ENCODE results near the gene EXOC3L1. TPM values are rescaled to one million over a fixed set of nuclear protein-coding genes. Genes with fewer than 3 reads are reported as not detected.

The EXOC3L1 gene
- total RNA-seq, 1 experiment from 2014 or later = 4.0 TPM

GRCh38 chr16:67166110-67166547, 23.8 kb downstream of the EXOC3L1 start:
- ChIA-PET POLR2A (no interaction called here), CTCF (interaction anchor here (1.0 to 15.6 kb wide), 4 partner anchors 10 to 212 kb away, joined by 3 to 386 read pairs (median 40); partner anchors contain the start of genes B3GNT9, FBXL8 and TRADD)
- no peak overlapping the region for H3K27ac Mint-ChIP-seq
- ATAC-seq (no peak), DNase-seq (ENCODE audit: low spot score) (no peak)
- H3K36me3 Mint-ChIP-seq = no peaks in the 10 kb centered on the region
- H3K4me1 Mint-ChIP-seq = peaks cover 41% of the 10 kb centered on the region
- TF ChIP-seq RELA (CRISPR knock-in tag; IDR thresholded peaks at IDR 0.05; ENCODE audit: borderline replicate concordance) (no peak), PRRX2 (CRISPR knock-in tag; IDR thresholded peaks at IDR 0.05) (no peak)
- TF ChIP-seq, protein P1, sequence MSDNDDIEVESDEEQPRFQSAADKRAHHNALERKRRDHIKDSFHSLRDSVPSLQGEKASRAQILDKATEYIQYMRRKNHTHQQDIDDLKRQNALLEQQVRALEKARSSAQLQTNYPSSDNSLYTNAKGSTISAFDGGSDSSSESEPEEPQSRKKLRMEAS (CRISPR knock-in tag; IDR thresholded peaks at IDR 0.05) = no peak
- H3K27me3 Mint-ChIP-seq (ENCODE audit: low read depth) = peaks cover 94% of the 10 kb centered on the region
- H3K4me3 Mint-ChIP-seq = peak overlapping the region; percentile 56
- H3K9me3 Mint-ChIP-seq = no peaks in the 10 kb centered on the region

GRCh38 chr16:67165121-67166078, 24.5 kb downstream of the EXOC3L1 start:
- Mint-ChIP-seq H3K4me1 (peaks cover 38% of the 10 kb centered on the region), H3K4me3 (peak overlapping the region; percentile 65), H3K27me3 (ENCODE audit: low read depth) (peaks cover 96% of the 10 kb centered on the region), H3K9me3 (no peaks in the 10 kb centered on the region), H3K36me3 (peaks cover 2% of the 10 kb centered on the region; the same call in 1 of the 2 replicates), H3K27ac (no peak overlapping the region)
- POLR2A ChIA-PET = no interaction called here
- DNase-seq (ENCODE audit: low spot score) (no peak), ATAC-seq (peak; percentile 1; the same call in 1 of the 2 replicates)
- CTCF ChIA-PET = interaction anchor here (0.6 to 15.6 kb wide), 7 partner anchors 9 to 147 kb away, joined by 3 to 386 read pairs (median 4); partner anchors contain the start of genes B3GNT9, FBXL8 and TRADD
- no peak for TF ChIP-seq AR (CRISPR knock-in tag; IDR thresholded peaks at IDR 0.05)
- no peak for TF ChIP-seq E2F1 (CRISPR knock-in tag; IDR thresholded peaks at IDR 0.05)
- 0 out of 2 replicates have a peak, but pooled peaks have one; percentile 61 for TF ChIP-seq ARID4B (CRISPR knock-in tag; IDR thresholded peaks at IDR 0.05; ENCODE audit: borderline replicate concordance)
- no peak for TF ChIP-seq ZNF138 (CRISPR knock-in tag; conservative IDR thresholded peaks at IDR 0.05)
- no peak for TF ChIP-seq CTCF (IDR thresholded peaks at IDR 0.05)
- TF ChIP-seq ZNF219 (CRISPR knock-in tag; IDR thresholded peaks at IDR 0.05; ENCODE audit: borderline replicate concordance) = no peak
- no peak for TF ChIP-seq OVOL2 (CRISPR knock-in tag; IDR thresholded peaks at IDR 0.05; ENCODE audit: borderline replicate concordance)
- TF ChIP-seq ZNF396 (CRISPR knock-in tag; IDR thresholded peaks at IDR 0.05; ENCODE audit: borderline replicate concordance) = no peak
- peak; percentile 43; the same call in 1 of the 2 replicates for TF ChIP-seq HMGXB4 (CRISPR knock-in tag; IDR thresholded peaks at IDR 0.05)
- TF ChIP-seq GABPB1 (CRISPR knock-in tag; IDR thresholded peaks at IDR 0.05) = no peak
- 0 out of 2 replicates have a peak, but pooled peaks have one; percentile 20 for TF ChIP-seq USF1 (CRISPR knock-in tag; IDR thresholded peaks at IDR 0.05)
- TF ChIP-seq JUN (CRISPR knock-in tag; IDR thresholded peaks at IDR 0.05) = no peak
- TF ChIP-seq RORB (CRISPR knock-in tag; IDR thresholded peaks at IDR 0.05) = no peak
- TF ChIP-seq EMX1 (CRISPR knock-in tag; IDR thresholded peaks at IDR 0.05) = no peak
- no peak for TF ChIP-seq IRF2 (CRISPR knock-in tag; IDR thresholded peaks at IDR 0.05; ENCODE audit: borderline replicate concordance, low read depth)
- TF ChIP-seq ETV6 (CRISPR knock-in tag; IDR thresholded peaks at IDR 0.05) = peak; percentile 74
